ENCODE data around the gene ROCK2. TPM values are rescaled to one million over a fixed set of nuclear protein-coding genes. Genes with fewer than 3 reads are reported as not detected.
A peak's percentile ranks its signal among the peaks of the same experiment; 100 is the strongest.
"Not testable (repeated sequence)": the region's sequence is repeated elsewhere in the genome, so short reads cannot be mapped to it uniquely, and the experiment has no call there.

ROCK2 gene
- total RNA-seq, 1 experiment from 2014 or later = 21.9 TPM

- DNase-seq (ENCODE audit: low read depth, low spot score) = no peak
- in situ Hi-C loops (cut with HindIII; ENCODE audit: low pct_unique_long_range_greater_than_20kb, low sequenced_read_pairs) = no loop called here
Observed at GRCh38 chr2:11187731-11188130, 156.7 kb downstream of the ROCK2 start.

DNA sequence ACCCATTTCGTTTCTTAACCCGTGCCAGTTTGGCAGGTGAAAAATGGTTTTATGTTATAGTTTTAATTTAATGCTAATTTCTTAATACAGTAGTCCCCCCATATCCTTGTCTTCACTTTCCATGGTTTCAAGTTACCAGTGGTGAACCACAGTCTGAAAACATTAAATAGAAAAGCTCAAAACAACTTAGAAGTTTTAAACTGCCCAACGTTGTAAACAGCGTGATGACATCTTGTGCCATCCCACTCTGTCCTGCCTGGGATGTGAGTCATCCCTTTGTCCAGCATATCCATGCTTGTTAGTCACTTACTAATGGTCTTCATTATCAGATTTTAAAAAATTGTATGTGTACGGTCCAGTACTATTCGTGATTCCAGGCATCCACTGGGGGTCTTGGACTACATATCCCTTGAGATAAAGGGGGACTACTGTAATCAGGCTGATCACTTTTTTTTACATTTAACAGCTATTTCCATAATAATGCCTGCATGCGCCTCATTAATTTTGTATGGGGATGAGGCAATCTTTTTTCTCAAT, 157.3 kb downstream of the ROCK2 start:
- DNase-seq (ENCODE audit: low read depth, low spot score) = no peak
- in situ Hi-C loops (cut with HindIII; ENCODE audit: low pct_unique_long_range_greater_than_20kb, low sequenced_read_pairs) = no loop called here

GRCh38 chr2:11186145-11186544, 158.3 kb downstream of the ROCK2 start:
- in situ Hi-C loops (cut with HindIII; ENCODE audit: low pct_unique_long_range_greater_than_20kb, low sequenced_read_pairs) = no loop called here
- no peak for DNase-seq (ENCODE audit: low read depth, low spot score)

GRCh38 chr2:11182951-11183350, 161.5 kb downstream of the ROCK2 start:
- no peak for DNase-seq (ENCODE audit: low read depth, low spot score)
- in situ Hi-C loops (cut with HindIII; ENCODE audit: low pct_unique_long_range_greater_than_20kb, low sequenced_read_pairs) = no loop called here

DNA sequence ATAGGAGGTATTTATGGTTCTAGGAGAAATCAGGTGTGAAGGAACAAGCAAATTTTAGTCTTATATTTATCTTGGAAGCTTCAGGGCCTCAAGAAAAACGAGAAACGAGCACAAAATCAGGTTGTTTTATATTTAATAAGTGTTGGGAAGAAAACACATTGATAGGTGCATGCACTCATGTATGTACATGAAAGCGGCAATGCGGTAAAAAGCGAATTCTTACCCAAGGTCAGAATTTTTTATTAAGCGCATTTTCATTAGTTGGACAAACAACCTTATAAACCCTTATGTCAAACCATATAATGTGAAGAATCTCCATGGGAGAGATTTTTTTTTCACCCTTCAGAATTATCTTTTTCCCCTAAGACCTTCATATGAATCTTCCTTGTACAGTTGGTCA, 163.8 kb downstream of the ROCK2 start:
- no peak for DNase-seq (ENCODE audit: low read depth, low spot score)
- in situ Hi-C loops (cut with HindIII; ENCODE audit: low pct_unique_long_range_greater_than_20kb, low sequenced_read_pairs) = no loop called here

DNA sequence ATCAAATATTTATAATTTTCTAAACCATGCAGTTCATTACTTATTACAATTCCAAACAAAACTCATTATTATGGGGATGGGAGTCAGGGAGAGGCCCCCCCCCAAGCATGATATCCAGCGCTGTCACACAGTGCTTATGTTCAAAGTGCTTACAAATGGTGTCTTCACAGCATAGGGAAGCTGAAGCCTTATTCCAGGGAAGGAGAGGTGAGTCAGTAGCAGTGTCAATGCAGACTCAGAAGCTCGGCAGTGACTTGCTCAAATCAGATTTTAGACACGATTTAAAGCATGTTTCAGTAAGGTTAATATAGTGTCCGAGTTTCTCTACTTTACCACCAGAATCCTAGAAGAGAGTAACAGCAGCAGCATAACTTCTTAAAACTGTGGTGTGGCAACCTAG, 164.5 kb downstream of the ROCK2 start:
- in situ Hi-C loops (cut with HindIII; ENCODE audit: low pct_unique_long_range_greater_than_20kb, low sequenced_read_pairs) = no loop called here

DNA sequence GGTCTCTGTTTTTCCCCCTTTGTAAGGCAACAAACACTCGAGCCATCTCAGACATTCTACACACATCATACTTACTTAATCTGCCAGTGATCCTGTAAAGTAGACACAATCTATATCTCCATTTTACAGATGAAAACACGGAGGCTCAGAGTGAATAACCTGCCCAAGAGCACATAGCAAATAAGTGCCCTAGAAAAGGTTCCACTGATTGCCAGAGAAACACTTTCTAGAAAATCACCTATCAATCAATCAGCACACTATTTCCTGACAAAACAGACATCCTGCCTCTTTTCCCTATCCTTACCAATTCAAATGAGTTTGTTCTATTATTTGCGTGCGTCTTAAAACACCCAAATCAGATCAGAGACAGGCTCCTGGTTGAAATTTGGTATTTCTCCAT, 165.2 kb downstream of the ROCK2 start:
- DNase-seq (ENCODE audit: low read depth, low spot score) = no peak
- in situ Hi-C loops (cut with HindIII; ENCODE audit: low pct_unique_long_range_greater_than_20kb, low sequenced_read_pairs) = no loop called here

More for the DNA sequence above, 164.5 kb downstream of the ROCK2 start:
- DNase-seq (ENCODE audit: low read depth, low spot score) = no peak

GRCh38 chr2:11177871-11178690, 166.4 kb downstream of the ROCK2 start:
- DNase-seq (ENCODE audit: low read depth, low spot score) = no peak
- in situ Hi-C loops (cut with HindIII; ENCODE audit: low pct_unique_long_range_greater_than_20kb, low sequenced_read_pairs) = no loop called here

- in situ Hi-C loops (cut with HindIII; ENCODE audit: low pct_unique_long_range_greater_than_20kb, low sequenced_read_pairs) = no loop called here
- DNase-seq (ENCODE audit: low read depth, low spot score) = peak; percentile 83
Observed at GRCh38 chr2:11175293-11175795, 169.1 kb downstream of the ROCK2 start.

DNA sequence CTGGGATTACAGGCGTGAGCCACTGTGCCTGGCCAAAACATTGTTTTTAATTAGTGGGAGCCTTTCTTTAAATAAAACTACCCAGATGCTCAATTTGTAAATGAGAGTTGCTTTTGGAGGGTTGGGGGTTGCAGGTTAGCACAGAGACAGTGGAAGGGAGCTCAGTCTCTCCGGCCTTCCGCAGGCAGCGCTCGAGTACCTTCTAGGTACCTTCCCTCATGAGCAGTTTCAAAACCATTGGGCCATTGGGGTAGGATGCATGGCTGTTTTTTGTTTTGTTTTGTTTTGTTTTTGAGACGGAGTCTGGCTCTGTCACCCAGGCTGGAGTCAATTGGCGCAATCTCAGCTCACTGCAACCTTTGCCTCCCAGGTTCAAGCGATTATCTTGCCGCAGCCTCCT, 170.2 kb downstream of the ROCK2 start:
- DNase-seq (ENCODE audit: low read depth, low spot score) = no peak

GRCh38 chr2:11169333-11169732, 175.1 kb downstream of the ROCK2 start:
- in situ Hi-C loops (cut with HindIII; ENCODE audit: low pct_unique_long_range_greater_than_20kb, low sequenced_read_pairs) = no loop called here
- DNase-seq (ENCODE audit: low read depth, low spot score) = no peak

More for the DNA sequence above, 170.2 kb downstream of the ROCK2 start:
- in situ Hi-C loops (cut with HindIII; ENCODE audit: low pct_unique_long_range_greater_than_20kb, low sequenced_read_pairs) = no loop called here

DNA sequence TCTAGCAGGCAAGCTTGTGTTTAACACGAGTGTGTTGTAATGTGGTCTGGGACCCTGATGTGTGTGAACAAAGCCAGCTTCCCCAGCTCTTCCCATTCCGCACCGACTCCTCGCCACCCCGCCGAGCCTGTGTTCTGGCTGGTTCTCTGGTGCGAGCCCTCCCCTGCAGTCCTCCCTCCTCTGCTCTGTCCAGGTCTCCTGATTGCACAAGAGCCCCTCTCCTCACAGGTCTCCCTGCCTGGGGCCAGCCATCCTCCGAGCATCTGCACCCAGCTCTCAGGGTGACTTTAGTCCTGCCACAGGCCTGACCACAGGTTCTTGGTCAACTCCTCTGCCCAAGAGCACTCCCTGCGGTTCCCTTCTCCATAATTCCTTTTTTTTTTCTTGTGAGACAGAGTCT, 175.9 kb downstream of the ROCK2 start:
- DNase-seq (ENCODE audit: low read depth, low spot score) = no peak
- in situ Hi-C loops (cut with HindIII; ENCODE audit: low pct_unique_long_range_greater_than_20kb, low sequenced_read_pairs) = no loop called here

- in situ Hi-C loops (cut with HindIII; ENCODE audit: low pct_unique_long_range_greater_than_20kb, low sequenced_read_pairs) = no loop called here
Observed at GRCh38 chr2:11166476-11166875, 178.0 kb downstream of the ROCK2 start.

DNA sequence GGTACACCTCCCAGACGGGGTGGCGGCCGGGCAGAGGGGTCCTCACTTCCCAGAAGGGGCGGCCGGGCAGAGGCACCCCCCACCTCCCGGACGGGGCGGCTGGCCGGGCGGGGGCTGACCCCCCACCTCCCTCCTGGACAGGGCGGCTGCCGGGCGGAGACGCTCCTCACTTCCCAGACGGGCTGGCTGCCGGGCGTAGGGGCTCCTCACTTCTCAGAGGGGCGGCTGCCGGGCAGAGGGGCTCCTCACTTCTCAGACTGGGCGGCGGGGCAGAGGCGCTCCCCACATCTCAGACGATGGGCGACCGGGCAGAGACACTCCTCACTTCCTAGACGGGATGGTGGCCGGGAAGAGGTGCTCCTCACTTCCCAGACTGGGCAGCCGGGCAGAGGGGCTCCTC, 179.4 kb downstream of the ROCK2 start:
- DNase-seq (ENCODE audit: low read depth, low spot score); in situ Hi-C loops (cut with HindIII; ENCODE audit: low pct_unique_long_range_greater_than_20kb, low sequenced_read_pairs): not testable (repeated sequence)

More at GRCh38 chr2:11166476-11166875, 178.0 kb downstream of the ROCK2 start:
- no peak for DNase-seq (ENCODE audit: low read depth, low spot score)

- no peak for DNase-seq (ENCODE audit: low read depth, low spot score)
- in situ Hi-C loops (cut with HindIII; ENCODE audit: low pct_unique_long_range_greater_than_20kb, low sequenced_read_pairs) = no loop called here
Observed at GRCh38 chr2:11163439-11164317, 180.8 kb downstream of the ROCK2 start.

DNA sequence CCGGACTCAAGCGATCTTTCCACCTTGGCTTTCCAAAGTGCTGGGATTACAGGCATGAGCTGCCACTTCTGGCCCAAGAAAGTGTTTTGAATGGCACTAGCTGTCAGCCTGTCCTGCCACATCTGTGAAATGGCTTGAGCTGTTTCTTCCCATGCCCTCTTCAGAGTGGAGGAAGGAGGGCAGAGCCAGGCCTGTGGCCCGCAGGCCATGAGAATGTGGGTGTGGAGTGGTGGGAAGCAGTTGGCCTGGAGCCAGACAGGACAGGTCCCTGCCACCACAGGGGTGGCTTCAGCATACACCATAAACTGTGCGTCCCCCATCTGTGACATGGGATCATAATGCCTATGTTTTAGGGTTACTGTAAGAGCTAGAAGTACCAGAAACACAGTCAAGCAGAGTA, 182.7 kb downstream of the ROCK2 start:
- in situ Hi-C loops (cut with HindIII; ENCODE audit: low pct_unique_long_range_greater_than_20kb, low sequenced_read_pairs) = no loop called here
- no peak for DNase-seq (ENCODE audit: low read depth, low spot score)

- DNase-seq (ENCODE audit: low read depth, low spot score) = no peak
- in situ Hi-C loops (cut with HindIII; ENCODE audit: low pct_unique_long_range_greater_than_20kb, low sequenced_read_pairs) = no loop called here
Observed at GRCh38 chr2:11160731-11161455, 183.5 kb downstream of the ROCK2 start.

GRCh38 chr2:11160256-11160655, 184.2 kb downstream of the ROCK2 start:
- in situ Hi-C loops (cut with HindIII; ENCODE audit: low pct_unique_long_range_greater_than_20kb, low sequenced_read_pairs) = no loop called here
- no peak for DNase-seq (ENCODE audit: low read depth, low spot score)

Measured in SK-MEL-5 (cell line).